ENCODE results near the gene SF3B6.
"Not testable (repeated sequence)": the region's sequence is repeated elsewhere in the genome, so short reads cannot be mapped to it uniquely, and the experiment has no call there.

SF3B6 gene

GRCh38 chr2:24075915-24076848, at the start of gene SF3B6:
Gene SF3B6, minus strand, starts transcription at chr2:24076326. Its CDS starts 97 bp downstream, at chr2:24076229.
- peak; percentile 100 for DNase-seq

GRCh38 chr2:24123922-24124580, 47.9 kb upstream of the SF3B6 start:
- DNase-seq: no peak

GRCh38 chr2:24123195-24123921, 47.2 kb upstream of the SF3B6 start, which contains the start of the genes FAM228B and PFN4:
Gene FAM228B, plus strand, starts transcription at chr2:24123469. Its CDS starts 893 bp downstream, at chr2:24124362.
Gene PFN4, minus strand, starts transcription at chr2:24123334. Its CDS starts 799 bp downstream, at chr2:24122535.
- peak; percentile 42 for DNase-seq

GRCh38 chr2:24122366-24123194, 46.5 kb upstream of the SF3B6 start:
- no peak for DNase-seq

GRCh38 chr2:24121469-24121868, 45.3 kb upstream of the SF3B6 start:
- DNase-seq: no peak

- DNase-seq: no peak
Measured at GRCh38 chr2:24121066-24121465, 44.9 kb upstream of the SF3B6 start.

- no peak for DNase-seq
Measured at GRCh38 chr2:24117902-24118301, 41.8 kb upstream of the SF3B6 start.

- DNase-seq: no peak
Measured at GRCh38 chr2:24115057-24115456, 38.9 kb upstream of the SF3B6 start.

GRCh38 chr2:24111407-24111901, 35.3 kb upstream of the SF3B6 start:
- DNase-seq: no peak

- no peak for DNase-seq
Measured at GRCh38 chr2:24110660-24111303, 34.7 kb upstream of the SF3B6 start.

GRCh38 chr2:24109431-24109830, 33.3 kb upstream of the SF3B6 start:
- DNase-seq: not testable (repeated sequence)

- DNase-seq: no peak
Measured at GRCh38 chr2:24107336-24107735, 31.2 kb upstream of the SF3B6 start.

GRCh38 chr2:24106786-24107185, 30.7 kb upstream of the SF3B6 start:
- DNase-seq: no peak

GRCh38 chr2:24105816-24106215, 29.7 kb upstream of the SF3B6 start:
- no peak for DNase-seq

GRCh38 chr2:24104906-24105305, 28.8 kb upstream of the SF3B6 start:
- no peak for DNase-seq

GRCh38 chr2:24104110-24104650, 28.1 kb upstream of the SF3B6 start:
- no peak for DNase-seq

- DNase-seq: no peak
Measured at GRCh38 chr2:24102677-24103076, 26.6 kb upstream of the SF3B6 start.

- no peak for DNase-seq
Measured at GRCh38 chr2:24101992-24102391, 25.9 kb upstream of the SF3B6 start.

GRCh38 chr2:24100732-24101131, 24.6 kb upstream of the SF3B6 start:
- DNase-seq: not testable (repeated sequence)

GRCh38 chr2:24095171-24095677, 19.1 kb upstream of the SF3B6 start:
- not testable (repeated sequence) for DNase-seq

GRCh38 chr2:24093270-24093669, 17.1 kb upstream of the SF3B6 start:
- DNase-seq: not testable (repeated sequence)

All from activated CD4-positive, alpha-beta T cell treated with anti-CD3 and anti-CD28 coated beads, Interleukin-2, amount 50 U/mL, for 1 hour (primary cell).